ENCODE results near the gene CD84. TPM values are rescaled to one million over a fixed set of nuclear protein-coding genes. Genes with fewer than 3 reads are reported as not detected.

Gene CD84
- polyA plus RNA-seq, 3 donors = 14.5 to 33.5 (median 31.8) TPM

DNA sequence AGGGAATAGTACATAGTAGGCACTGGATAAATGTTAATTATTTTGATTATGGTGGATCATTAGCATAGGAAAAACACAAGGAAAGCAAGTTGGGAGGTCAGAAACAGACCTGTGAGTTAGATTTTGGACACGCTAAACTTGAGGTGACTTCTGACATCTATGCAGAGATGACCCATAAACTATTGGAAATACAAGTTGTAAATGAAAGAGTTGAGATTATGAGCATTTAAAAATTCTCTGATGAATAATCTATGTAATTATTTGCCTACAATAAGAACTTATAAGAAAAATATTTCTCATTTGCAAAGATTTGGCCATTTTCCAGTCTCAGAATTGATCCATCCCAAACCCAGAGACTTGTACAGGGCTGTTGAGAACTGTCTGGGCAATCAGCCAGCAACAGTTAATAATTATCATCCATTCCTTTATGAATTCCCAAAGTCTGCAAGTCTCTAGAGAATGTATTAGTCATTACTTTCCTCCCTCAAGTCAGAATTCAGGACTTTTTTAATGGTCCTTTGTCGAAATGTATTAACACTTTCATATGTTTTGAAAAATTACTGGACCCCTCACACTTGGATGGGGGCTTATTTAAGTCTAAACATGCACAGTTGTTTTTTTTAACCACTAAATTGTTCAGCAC lies 36.9 kb downstream of the CD84 start:
- intact Hi-C loops (cut with micrococcal nuclease) = loop anchor here (5.0 kb wide), 2 partner anchors 35 to 65 kb away; partner anchors contain the start of gene CD84 (in 1 of the 2)
- no peaks in the 10 kb centered on the region for H3K9me3 ChIP-seq (replicated peaks in 1 of 2; ENCODE audit: control insufficient read depth in 1 of 2, insufficient read depth in 1 of 2, low read length in 2 of 2)
- no peak overlapping the region for H3K27ac ChIP-seq (ENCODE audit: low read depth in 1 of 2, low read length in 2 of 2)
- Mint-ChIP-seq H3K9me3 (peaks cover 0 to 5% (median 0%) of the 10 kb centered on the region in 7 donors), H3K4me1 (peaks cover 58% of the 10 kb centered on the region), H3K4me3 (no peak overlapping the region), H3K27me3 (ENCODE audit: low read depth in 3 of 3) (no peaks in the 10 kb centered on the region), H3K36me3 (peaks cover 23 to 31% of the 10 kb centered on the region in 2 donors), H3K27ac (peak overlapping the region in 2 of 7 donors; percentile 30 to 42)
- no peak for DNase-seq
- H3K4me1 ChIP-seq (ENCODE audit: control insufficient read depth in 1 of 2, insufficient read depth in 2 of 2, low read length in 2 of 2) = peaks cover 41 to 44% of the 10 kb centered on the region in 2 donors
- 60% methylated on average over 1 of the region's 2 CpGs for WGBS (ENCODE audit: insufficient coverage)
- TF ChIP-seq, protein P1, sequence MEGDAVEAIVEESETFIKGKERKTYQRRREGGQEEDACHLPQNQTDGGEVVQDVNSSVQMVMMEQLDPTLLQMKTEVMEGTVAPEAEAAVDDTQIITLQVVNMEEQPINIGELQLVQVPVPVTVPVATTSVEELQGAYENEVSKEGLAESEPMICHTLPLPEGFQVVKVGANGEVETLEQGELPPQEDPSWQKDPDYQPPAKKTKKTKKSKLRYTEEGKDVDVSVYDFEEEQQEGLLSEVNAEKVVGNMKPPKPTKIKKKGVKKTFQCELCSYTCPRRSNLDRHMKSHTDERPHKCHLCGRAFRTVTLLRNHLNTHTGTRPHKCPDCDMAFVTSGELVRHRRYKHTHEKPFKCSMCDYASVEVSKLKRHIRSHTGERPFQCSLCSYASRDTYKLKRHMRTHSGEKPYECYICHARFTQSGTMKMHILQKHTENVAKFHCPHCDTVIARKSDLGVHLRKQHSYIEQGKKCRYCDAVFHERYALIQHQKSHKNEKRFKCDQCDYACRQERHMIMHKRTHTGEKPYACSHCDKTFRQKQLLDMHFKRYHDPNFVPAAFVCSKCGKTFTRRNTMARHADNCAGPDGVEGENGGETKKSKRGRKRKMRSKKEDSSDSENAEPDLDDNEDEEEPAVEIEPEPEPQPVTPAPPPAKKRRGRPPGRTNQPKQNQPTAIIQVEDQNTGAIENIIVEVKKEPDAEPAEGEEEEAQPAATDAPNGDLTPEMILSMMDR (IDR thresholded peaks at IDR 0.05) = no peak
- no peak overlapping the region for H3K4me2 ChIP-seq (replicated peaks; ENCODE audit: extremely low read depth, low read length, poor library complexity, severe bottlenecking)
- H3K36me3 ChIP-seq (replicated peaks in 1 of 2; ENCODE audit: control insufficient read depth in 1 of 2, insufficient read depth in 2 of 2, low read length in 2 of 2) = peaks cover 0 to under 1% of the 10 kb centered on the region in 2 donors
- no peak overlapping the region for H2AFZ ChIP-seq (ENCODE audit: insufficient read depth, low read depth, low read length, poor library complexity, severe bottlenecking)
- peaks cover 6% of the 10 kb centered on the region for H3K79me2 ChIP-seq (ENCODE audit: insufficient read depth, low read length)
- no peak overlapping the region for H3K9ac ChIP-seq (ENCODE audit: insufficient read depth, low read length, poor library complexity, severe bottlenecking)
- no peaks in the 10 kb centered on the region for H4K20me1 ChIP-seq (ENCODE audit: insufficient read depth, low read length)
- no peaks in the 10 kb centered on the region for H3K27me3 ChIP-seq (ENCODE audit: control insufficient read depth in 2 of 2, insufficient read depth in 2 of 2, low read length in 2 of 2)
- H3K4me3 ChIP-seq (replicated peaks in 1 of 3; ENCODE audit: low read depth in 2 of 3, low read length in 3 of 3) = no peak overlapping the region

GRCh38 chr1:160541622-160542302 lies 37.5 kb downstream of the CD84 start:
- H3K4me1 Mint-ChIP-seq = peaks cover 51% of the 10 kb centered on the region
- H3K36me3 ChIP-seq (replicated peaks in 1 of 2; ENCODE audit: control insufficient read depth in 1 of 2, insufficient read depth in 2 of 2, low read length in 2 of 2) = no peaks in the 10 kb centered on the region
- TF ChIP-seq, protein P1 (IDR thresholded peaks at IDR 0.05) = no peak
- H3K27ac Mint-ChIP-seq = peak overlapping the region in 3 of 7 donors; percentile 42 to 77 (median 63)
- H3K9me3 ChIP-seq (replicated peaks in 1 of 2; ENCODE audit: control insufficient read depth in 1 of 2, insufficient read depth in 1 of 2, low read length in 2 of 2) = no peaks in the 10 kb centered on the region
- H4K20me1 ChIP-seq (ENCODE audit: insufficient read depth, low read length) = no peaks in the 10 kb centered on the region
- H3K27ac ChIP-seq (ENCODE audit: low read depth in 1 of 2, low read length in 2 of 2) = no peak overlapping the region
- no peak for DNase-seq
- H3K4me3 ChIP-seq (replicated peaks in 1 of 3; ENCODE audit: low read depth in 2 of 3, low read length in 3 of 3) = no peak overlapping the region
- H2AFZ ChIP-seq (ENCODE audit: insufficient read depth, low read depth, low read length, poor library complexity, severe bottlenecking) = no peak overlapping the region
- H3K4me2 ChIP-seq (replicated peaks; ENCODE audit: extremely low read depth, low read length, poor library complexity, severe bottlenecking) = no peak overlapping the region
- H3K27me3 ChIP-seq (ENCODE audit: control insufficient read depth in 2 of 2, insufficient read depth in 2 of 2, low read length in 2 of 2) = no peaks in the 10 kb centered on the region
- no peaks in the 10 kb centered on the region for H3K27me3 Mint-ChIP-seq (ENCODE audit: low read depth in 3 of 3)
- WGBS (ENCODE audit: insufficient coverage) = 33% methylated on average over 1 of the region's 1 CpG
- peaks cover 34 to 38% of the 10 kb centered on the region in 2 donors for H3K4me1 ChIP-seq (ENCODE audit: control insufficient read depth in 1 of 2, insufficient read depth in 2 of 2, low read length in 2 of 2)
- no peak overlapping the region for H3K4me3 Mint-ChIP-seq
- intact Hi-C loops (cut with micrococcal nuclease) = loop anchor here (5.0 kb wide), 2 partner anchors 36 to 66 kb away; partner anchors contain the start of gene CD84 (in 1 of the 2)
- peaks cover 6% of the 10 kb centered on the region for H3K79me2 ChIP-seq (ENCODE audit: insufficient read depth, low read length)
- H3K36me3 Mint-ChIP-seq = peaks cover 24 to 30% of the 10 kb centered on the region in 2 donors
- no peak overlapping the region for H3K9ac ChIP-seq (ENCODE audit: insufficient read depth, low read length, poor library complexity, severe bottlenecking)
- H3K9me3 Mint-ChIP-seq = peaks cover 0 to 5% (median 1%) of the 10 kb centered on the region in 7 donors

Data from CD14-positive monocyte (primary cell).